ENCODE measurements around the gene AGBL1. TPM values are rescaled to one million over a fixed set of nuclear protein-coding genes. Genes with fewer than 3 reads are reported as not detected.

The AGBL1 gene
- total RNA-seq, 6 experiments from 2014 or later: not detected

GRCh38 chr15:86040356-86041033 is 39.2 kb upstream of the AGBL1 start:
- H3K27me3 ChIP-seq: no peaks in the 10 kb centered on the region
- no peak for ATAC-seq
- H3K4me3 ChIP-seq: no peak overlapping the region

GRCh38 chr15:86041399-86041798 is 38.3 kb upstream of the AGBL1 start:
- H3K36me3 ChIP-seq: no peaks in the 10 kb centered on the region
- H3K27me3 ChIP-seq: no peaks in the 10 kb centered on the region
- no peak overlapping the region for H3K4me3 ChIP-seq
- 35% methylated on average over 6 of the region's 6 CpGs for WGBS (ENCODE audit: insufficient coverage, low coverage, low lambda C conversion rate, missing lambda C conversion rate)
- TF ChIP-seq POLR2A (IDR thresholded peaks at IDR 0.05) (no peak), CTCF (IDR thresholded peaks at IDR 0.05) (no peak)
- DNase-seq (no peak), ATAC-seq (no peak)
- H3K9me3 ChIP-seq: no peaks in the 10 kb centered on the region
- no peak overlapping the region for H3K27ac ChIP-seq
- no peaks in the 10 kb centered on the region for H3K4me1 ChIP-seq
- intact Hi-C loops (cut with DNase I): no loop called here

More at GRCh38 chr15:86040356-86041033, 39.2 kb upstream of the AGBL1 start:
- H3K9me3 ChIP-seq: no peaks in the 10 kb centered on the region
- no peak for TF ChIP-seq POLR2A (IDR thresholded peaks at IDR 0.05)
- no peak for TF ChIP-seq CTCF (IDR thresholded peaks at IDR 0.05)
- H3K4me1 ChIP-seq: no peaks in the 10 kb centered on the region
- H3K27ac ChIP-seq: no peak overlapping the region
- WGBS (ENCODE audit: insufficient coverage, low coverage, low lambda C conversion rate, missing lambda C conversion rate): 71% methylated on average over 4 of the region's 6 CpGs
- no peak for DNase-seq
- H3K36me3 ChIP-seq: no peaks in the 10 kb centered on the region
- intact Hi-C loops (cut with DNase I): no loop called here

- WGBS (ENCODE audit: insufficient coverage, low coverage, low lambda C conversion rate, missing lambda C conversion rate): 86% methylated on average over 1 of the region's 1 CpG
Measured at GRCh38 chr15:86042226-86042625, 37.4 kb upstream of the AGBL1 start.

GRCh38 chr15:86044981-86045380 is 34.7 kb upstream of the AGBL1 start:
- H3K27ac ChIP-seq: no peak overlapping the region
- TF ChIP-seq POLR2A (IDR thresholded peaks at IDR 0.05) (no peak), CTCF (IDR thresholded peaks at IDR 0.05) (no peak)
- H3K36me3 ChIP-seq: no peaks in the 10 kb centered on the region
- H3K9me3 ChIP-seq: no peaks in the 10 kb centered on the region
- ATAC-seq (no peak), DNase-seq (no peak)
- intact Hi-C loops (cut with DNase I): no loop called here
- WGBS (ENCODE audit: insufficient coverage, low coverage, low lambda C conversion rate, missing lambda C conversion rate): 10% methylated on average over 1 of the region's 1 CpG
- no peaks in the 10 kb centered on the region for H3K4me1 ChIP-seq
- no peak overlapping the region for H3K4me3 ChIP-seq
- no peaks in the 10 kb centered on the region for H3K27me3 ChIP-seq

More at GRCh38 chr15:86042226-86042625, 37.4 kb upstream of the AGBL1 start:
- TF ChIP-seq CTCF (IDR thresholded peaks at IDR 0.05): no peak
- no peak for TF ChIP-seq POLR2A (IDR thresholded peaks at IDR 0.05)
- no peak for ATAC-seq
- H3K4me3 ChIP-seq: no peak overlapping the region
- no peaks in the 10 kb centered on the region for H3K36me3 ChIP-seq
- H3K27ac ChIP-seq: no peak overlapping the region
- intact Hi-C loops (cut with DNase I): no loop called here
- DNase-seq: no peak
- H3K9me3 ChIP-seq: no peaks in the 10 kb centered on the region
- H3K4me1 ChIP-seq: no peaks in the 10 kb centered on the region
- no peaks in the 10 kb centered on the region for H3K27me3 ChIP-seq

All from right lobe of liver (tissue), 6 donors.